K562 (cell line): ENCODE data around the gene ADARB2. TPM values are rescaled to one million over a fixed set of nuclear protein-coding genes. Genes with fewer than 3 reads are reported as not detected.

ENCODE experiments used
- BRD4 ChIP-seq: fragments of 200-600 bp; sonication (generic); IDR thresholded peaks from 2 replicates; pipeline ENCODE4 v1.6.1; 2017; ENCODE audit warnings: inconsistent platforms
- EP300 ChIP-seq: IDR thresholded peaks from 2 replicates; pipeline ENCODE4 v1.6.1; 2012; ENCODE audit warnings: low read length, improper control_type of control experiment
- FIP1L1 ChIP-seq: fragments of 200-400 bp; formaldehyde crosslinking; IDR thresholded peaks from 2 replicates; pipeline ENCODE4 v1.6.1; 2018; ENCODE audit warnings: mild to moderate bottlenecking, low read depth, low read length; ENCODE audit not compliant: poor library complexity, severe bottlenecking
- KAT8 ChIP-seq: fragments of 450-650 bp; IDR thresholded peaks from 2 replicates; pipeline ENCODE4 v1.6.1; 2016; ENCODE audit warnings: low read depth, mild to moderate bottlenecking
- MED1 ChIP-seq: sonication (generic); formaldehyde crosslinking; IDR thresholded peaks from 2 replicates; pipeline ENCODE4 v1.8.1; 2023; ENCODE audit warnings: missing genetic modification reagents, borderline replicate concordance
- NFATC3 ChIP-seq: fragments of 450-650 bp; IDR thresholded peaks from 2 replicates; pipeline ENCODE4 v1.6.1; 2017; ENCODE audit warnings: mild to moderate bottlenecking
- ZNF197 ChIP-seq: fragments of 200-800 bp; sonication (Bioruptor generic); IDR thresholded peaks from 2 replicates; pipeline ENCODE4 v1.6.1; 2016; ENCODE audit warnings: low read depth, missing genetic modification characterization, missing compliant biosample characterization
- ZNF354B ChIP-seq: fragments of 250-450 bp; sonication (Bioruptor Pico); IDR thresholded peaks from 2 replicates; pipeline ENCODE4 v1.4.0; 2020
- ZNF707 ChIP-seq: fragments of 250-450 bp; sonication (Bioruptor Pico); conservative IDR thresholded peaks from 2 replicates; pipeline ENCODE4 v1.8.0; 2022; ENCODE audit warnings: inconsistent platforms, mild to moderate bottlenecking, moderate library complexity
- polyA plus RNA-seq, 8 experiments: library from polyadenylated mRNA; depleted of rRNA in 4 of 8; stranded (reverse) in 5 of 8; unstranded in 3 of 8; fragments of >200 nt; fragmentation: Nextera tagmentation in 2 of 8; fragmentation: Illumina TruSeq in 1 of 8; extraction: Ambion mirVana in 2 of 8; extraction: Trizol in 1 of 8; gene quantifications; 2 replicates each; pipeline versions ENCODE4 v1.2.1 to v1.2.3, GENCODE V29; 2011 to 2014; ENCODE audit warnings: inconsistent platforms in 1 of 8, missing spikeins in 1 of 8
- total RNA-seq, 7 experiments: library from RNA; depleted of rRNA in 6 of 7; stranded (reverse); fragments of >200 nt in 6 of 7; fragmentation: Illumina TruSeq in 2 of 7; extraction: Trizol in 2 of 7; gene quantifications; 2 replicates each; pipeline versions ENCODE4 v1.2.1 to v1.2.3, GENCODE V29; 2011 to 2021; ENCODE audit warnings: low replicate concordance in 1 of 7
- TF ChIP-seq, protein P1 (sequence below): fragments of 450-650 bp; IDR thresholded peaks from 2 replicates; pipeline ENCODE4 v1.6.1; 2016; ENCODE audit warnings: borderline replicate concordance
- TF ChIP-seq, protein P2 (sequence below): sonication (generic); formaldehyde crosslinking; IDR thresholded peaks from 2 replicates; pipeline ENCODE4 v1.8.0; 2022; ENCODE audit warnings: mild to moderate bottlenecking, missing genetic modification reagents
- TF ChIP-seq, protein P3 (sequence below): fragments of 200-800 bp; sonication (Bioruptor generic); IDR thresholded peaks from 2 replicates; pipeline ENCODE4 v1.6.1; 2016; ENCODE audit warnings: missing genetic modification characterization, missing compliant biosample characterization
- TF ChIP-seq, protein P4 (sequence below): sonication (generic); formaldehyde crosslinking; IDR thresholded peaks from 2 replicates; pipeline ENCODE4 v1.8.0; 2022; ENCODE audit warnings: missing genetic modification reagents, mild to moderate bottlenecking, borderline replicate concordance
- TF ChIP-seq, protein P5 (sequence below): fragments of 250-450 bp; sonication (Bioruptor Pico); IDR thresholded peaks from 2 replicates; pipeline ENCODE4 v1.8.0; 2021; ENCODE audit warnings: moderate library complexity, mild to moderate bottlenecking, inconsistent platforms
- TF ChIP-seq, protein P6 (sequence below), 3 experiments: fragments of 200-800 bp in 1 of 3; sonication (Bioruptor generic) in 1 of 3; sonication (generic) in 1 of 3; formaldehyde crosslinking in 1 of 3; IDR thresholded peaks; 2 replicates each; pipeline versions ENCODE4 v1.6.1 to v1.8.0; 2016 to 2022; ENCODE audit warnings: mild to moderate bottlenecking in 2 of 3, missing compliant biosample characterization in 2 of 3, missing genetic modification characterization in 2 of 3, missing genetic modification reagents in 1 of 3

The ADARB2 gene
- total and polyA plus RNA-seq, 9 of the 15 experiments (the other 6 are each of a cell fraction or from before 2014, with no cell fraction given), result not detected

DNA sequence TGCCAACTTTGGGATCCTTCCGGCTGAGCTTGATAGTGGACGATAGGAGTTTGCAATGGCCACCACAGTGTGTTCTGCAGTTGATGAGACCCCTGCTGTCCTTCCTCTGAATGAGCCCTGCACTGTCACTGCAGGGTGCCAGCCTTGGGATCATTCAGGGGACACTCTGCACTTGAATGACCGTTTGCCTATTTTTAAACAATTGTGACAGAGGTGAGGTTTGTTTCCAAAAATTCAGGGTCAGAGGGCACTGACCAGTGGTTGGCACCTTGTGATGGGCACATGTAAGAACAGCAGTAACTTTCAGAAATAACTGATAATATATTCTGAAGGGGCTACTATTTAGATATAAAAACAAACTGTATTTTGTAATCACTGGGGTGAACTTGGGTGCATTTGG is 48.5 kb upstream of the ADARB2 start (continued):
- TF ChIP-seq, protein P1, sequence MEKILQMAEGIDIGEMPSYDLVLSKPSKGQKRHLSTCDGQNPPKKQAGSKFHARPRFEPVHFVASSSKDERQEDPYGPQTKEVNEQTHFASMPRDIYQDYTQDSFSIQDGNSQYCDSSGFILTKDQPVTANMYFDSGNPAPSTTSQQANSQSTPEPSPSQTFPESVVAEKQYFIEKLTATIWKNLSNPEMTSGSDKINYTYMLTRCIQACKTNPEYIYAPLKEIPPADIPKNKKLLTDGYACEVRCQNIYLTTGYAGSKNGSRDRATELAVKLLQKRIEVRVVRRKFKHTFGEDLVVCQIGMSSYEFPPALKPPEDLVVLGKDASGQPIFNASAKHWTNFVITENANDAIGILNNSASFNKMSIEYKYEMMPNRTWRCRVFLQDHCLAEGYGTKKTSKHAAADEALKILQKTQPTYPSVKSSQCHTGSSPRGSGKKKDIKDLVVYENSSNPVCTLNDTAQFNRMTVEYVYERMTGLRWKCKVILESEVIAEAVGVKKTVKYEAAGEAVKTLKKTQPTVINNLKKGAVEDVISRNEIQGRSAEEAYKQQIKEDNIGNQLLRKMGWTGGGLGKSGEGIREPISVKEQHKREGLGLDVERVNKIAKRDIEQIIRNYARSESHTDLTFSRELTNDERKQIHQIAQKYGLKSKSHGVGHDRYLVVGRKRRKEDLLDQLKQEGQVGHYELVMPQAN, result no peak
- TF ChIP-seq, protein P2, sequence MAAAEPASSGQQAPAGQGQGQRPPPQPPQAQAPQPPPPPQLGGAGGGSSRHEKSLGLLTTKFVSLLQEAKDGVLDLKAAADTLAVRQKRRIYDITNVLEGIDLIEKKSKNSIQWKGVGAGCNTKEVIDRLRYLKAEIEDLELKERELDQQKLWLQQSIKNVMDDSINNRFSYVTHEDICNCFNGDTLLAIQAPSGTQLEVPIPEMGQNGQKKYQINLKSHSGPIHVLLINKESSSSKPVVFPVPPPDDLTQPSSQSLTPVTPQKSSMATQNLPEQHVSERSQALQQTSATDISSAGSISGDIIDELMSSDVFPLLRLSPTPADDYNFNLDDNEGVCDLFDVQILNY, result no peak
- TF ChIP-seq BRD4, result no peak
- TF ChIP-seq KAT8, result no peak
- no peak for TF ChIP-seq ZNF707 (CRISPR knock-in tag)
- TF ChIP-seq, protein P3, sequence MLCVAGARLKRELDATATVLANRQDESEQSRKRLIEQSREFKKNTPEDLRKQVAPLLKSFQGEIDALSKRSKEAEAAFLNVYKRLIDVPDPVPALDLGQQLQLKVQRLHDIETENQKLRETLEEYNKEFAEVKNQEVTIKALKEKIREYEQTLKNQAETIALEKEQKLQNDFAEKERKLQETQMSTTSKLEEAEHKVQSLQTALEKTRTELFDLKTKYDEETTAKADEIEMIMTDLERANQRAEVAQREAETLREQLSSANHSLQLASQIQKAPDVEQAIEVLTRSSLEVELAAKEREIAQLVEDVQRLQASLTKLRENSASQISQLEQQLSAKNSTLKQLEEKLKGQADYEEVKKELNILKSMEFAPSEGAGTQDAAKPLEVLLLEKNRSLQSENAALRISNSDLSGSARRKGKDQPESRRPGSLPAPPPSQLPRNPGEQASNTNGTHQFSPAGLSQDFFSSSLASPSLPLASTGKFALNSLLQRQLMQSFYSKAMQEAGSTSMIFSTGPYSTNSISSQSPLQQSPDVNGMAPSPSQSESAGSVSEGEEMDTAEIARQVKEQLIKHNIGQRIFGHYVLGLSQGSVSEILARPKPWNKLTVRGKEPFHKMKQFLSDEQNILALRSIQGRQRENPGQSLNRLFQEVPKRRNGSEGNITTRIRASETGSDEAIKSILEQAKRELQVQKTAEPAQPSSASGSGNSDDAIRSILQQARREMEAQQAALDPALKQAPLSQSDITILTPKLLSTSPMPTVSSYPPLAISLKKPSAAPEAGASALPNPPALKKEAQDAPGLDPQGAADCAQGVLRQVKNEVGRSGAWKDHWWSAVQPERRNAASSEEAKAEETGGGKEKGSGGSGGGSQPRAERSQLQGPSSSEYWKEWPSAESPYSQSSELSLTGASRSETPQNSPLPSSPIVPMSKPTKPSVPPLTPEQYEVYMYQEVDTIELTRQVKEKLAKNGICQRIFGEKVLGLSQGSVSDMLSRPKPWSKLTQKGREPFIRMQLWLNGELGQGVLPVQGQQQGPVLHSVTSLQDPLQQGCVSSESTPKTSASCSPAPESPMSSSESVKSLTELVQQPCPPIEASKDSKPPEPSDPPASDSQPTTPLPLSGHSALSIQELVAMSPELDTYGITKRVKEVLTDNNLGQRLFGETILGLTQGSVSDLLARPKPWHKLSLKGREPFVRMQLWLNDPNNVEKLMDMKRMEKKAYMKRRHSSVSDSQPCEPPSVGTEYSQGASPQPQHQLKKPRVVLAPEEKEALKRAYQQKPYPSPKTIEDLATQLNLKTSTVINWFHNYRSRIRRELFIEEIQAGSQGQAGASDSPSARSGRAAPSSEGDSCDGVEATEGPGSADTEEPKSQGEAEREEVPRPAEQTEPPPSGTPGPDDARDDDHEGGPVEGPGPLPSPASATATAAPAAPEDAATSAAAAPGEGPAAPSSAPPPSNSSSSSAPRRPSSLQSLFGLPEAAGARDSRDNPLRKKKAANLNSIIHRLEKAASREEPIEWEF (CRISPR knock-in tag), result no peak
- TF ChIP-seq, protein P4, sequence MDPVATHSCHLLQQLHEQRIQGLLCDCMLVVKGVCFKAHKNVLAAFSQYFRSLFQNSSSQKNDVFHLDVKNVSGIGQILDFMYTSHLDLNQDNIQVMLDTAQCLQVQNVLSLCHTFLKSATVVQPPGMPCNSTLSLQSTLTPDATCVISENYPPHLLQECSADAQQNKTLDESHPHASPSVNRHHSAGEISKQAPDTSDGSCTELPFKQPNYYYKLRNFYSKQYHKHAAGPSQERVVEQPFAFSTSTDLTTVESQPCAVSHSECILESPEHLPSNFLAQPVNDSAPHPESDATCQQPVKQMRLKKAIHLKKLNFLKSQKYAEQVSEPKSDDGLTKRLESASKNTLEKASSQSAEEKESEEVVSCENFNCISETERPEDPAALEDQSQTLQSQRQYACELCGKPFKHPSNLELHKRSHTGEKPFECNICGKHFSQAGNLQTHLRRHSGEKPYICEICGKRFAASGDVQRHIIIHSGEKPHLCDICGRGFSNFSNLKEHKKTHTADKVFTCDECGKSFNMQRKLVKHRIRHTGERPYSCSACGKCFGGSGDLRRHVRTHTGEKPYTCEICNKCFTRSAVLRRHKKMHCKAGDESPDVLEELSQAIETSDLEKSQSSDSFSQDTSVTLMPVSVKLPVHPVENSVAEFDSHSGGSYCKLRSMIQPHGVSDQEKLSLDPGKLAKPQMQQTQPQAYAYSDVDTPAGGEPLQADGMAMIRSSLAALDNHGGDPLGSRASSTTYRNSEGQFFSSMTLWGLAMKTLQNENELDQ (CRISPR knock-in tag), result no peak
- TF ChIP-seq EP300, result no peak
- no peak for TF ChIP-seq ZNF197 (CRISPR knock-in tag)
- no peak for TF ChIP-seq FIP1L1
- TF ChIP-seq, protein P5, sequence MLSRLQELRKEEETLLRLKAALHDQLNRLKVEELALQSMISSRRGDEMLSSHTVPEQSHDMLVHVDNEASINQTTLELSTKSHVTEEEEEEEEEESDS (CRISPR knock-in tag), result no peak
- no peak for TF ChIP-seq MED1
- TF ChIP-seq, protein P6, sequence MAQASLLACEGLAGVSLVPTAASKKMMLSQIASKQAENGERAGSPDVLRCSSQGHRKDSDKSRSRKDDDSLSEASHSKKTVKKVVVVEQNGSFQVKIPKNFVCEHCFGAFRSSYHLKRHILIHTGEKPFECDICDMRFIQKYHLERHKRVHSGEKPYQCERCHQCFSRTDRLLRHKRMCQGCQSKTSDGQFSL (CRISPR knock-in tag; IDR thresholded peaks at IDR 0.05), result no peak
- TF ChIP-seq, protein P6 (tag; IDR thresholded peaks at IDR 0.05), result no peak
- no peak for TF ChIP-seq NFATC3
- no peak for TF ChIP-seq ZNF354B
